Activated naive CD4-positive, alpha-beta T cell treated with anti-CD3 and anti-CD28 coated beads, Interleukin-2, amount 10 ng/mL, durations not matched to agents 7 days and 5 days (primary cell): Measurements from ENCODE around the gene ZNF414.

Experiments
- CTCF ChIA-PET: fragments of 350-600 bp; sonication (Branson Sonifier 250); formaldehyde crosslinking; loops from one replicate; lab custom pipeline; 2021; ENCODE audit warnings: antibody characterized with exemption; lab: Charles Lee
- DNase-seq: peaks from one replicate; pipeline ENCODE4 v3.0.0-alpha.2; 2020
- H3K27ac Mint-ChIP-seq: one replicate; pipeline ENCODE4 v1.8.0; 2021; ENCODE audit warnings: mild to moderate bottlenecking, moderate library complexity, mixed read lengths
- H3K27me3 Mint-ChIP-seq: one replicate; pipeline ENCODE4 v1.8.0; 2021; ENCODE audit warnings: mild to moderate bottlenecking, mixed read lengths
- H3K36me3 Mint-ChIP-seq: one replicate; pipeline ENCODE4 v1.8.0; 2021; ENCODE audit warnings: mixed read lengths
- H3K4me1 Mint-ChIP-seq: one replicate; pipeline ENCODE4 v1.8.0; 2021; ENCODE audit warnings: mixed read lengths
- H3K4me3 Mint-ChIP-seq: one replicate; pipeline ENCODE4 v1.8.0; 2021; ENCODE audit warnings: mild to moderate bottlenecking, moderate library complexity, mixed read lengths
- H3K9me3 Mint-ChIP-seq: one replicate; pipeline ENCODE4 v1.8.0; 2021; ENCODE audit warnings: mixed read lengths

Gene ZNF414

GRCh38 chr19:8491574-8491973 lies 22.4 kb downstream of the ZNF414 start:
- peaks cover 25% of the 10 kb centered on the region for H3K36me3 Mint-ChIP-seq
- H3K27me3 Mint-ChIP-seq, result no peaks in the 10 kb centered on the region
- CTCF ChIA-PET, result interaction anchor here (0.6 to 2.0 kb wide), 2 partner anchors 12 to 87 kb away, joined by 3 to 9 read pairs; no protein-coding TSS in a partner anchor
- H3K9me3 Mint-ChIP-seq, result no peaks in the 10 kb centered on the region
- H3K4me1 Mint-ChIP-seq, result peaks cover 48% of the 10 kb centered on the region
- no peak overlapping the region for H3K4me3 Mint-ChIP-seq
- no peak overlapping the region for H3K27ac Mint-ChIP-seq
- no peak for DNase-seq

DNA sequence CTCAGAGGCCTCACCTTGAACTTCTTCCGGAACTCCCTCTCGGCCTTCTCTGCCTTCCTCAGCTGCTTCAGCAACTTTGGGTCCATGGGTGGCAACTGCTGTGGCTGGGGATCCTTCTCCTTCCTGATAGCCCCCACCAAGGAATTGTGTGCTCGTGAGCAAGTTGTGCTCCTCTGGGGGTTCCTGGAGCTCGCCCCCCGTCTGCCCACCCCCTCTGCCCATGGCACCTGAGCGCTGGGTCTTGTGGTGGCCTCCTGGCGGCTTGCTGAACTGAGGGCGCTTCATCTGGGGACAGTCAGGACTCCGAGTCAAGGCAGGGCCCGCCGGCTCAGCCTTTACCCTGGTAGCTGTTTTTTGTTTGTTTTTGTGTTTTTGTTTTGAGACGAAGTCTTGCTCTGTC lies 23.1 kb downstream of the ZNF414 start:
- CTCF ChIA-PET, result interaction anchor here (2.0 kb wide), 1 partner anchor 88 kb away, joined by 9 read pairs; no protein-coding TSS in a partner anchor

GRCh38 chr19:8490395-8490760 lies 23.6 kb downstream of the ZNF414 start:
- H3K36me3 Mint-ChIP-seq, result peaks cover 32% of the 10 kb centered on the region

More for the DNA sequence above, 23.1 kb downstream of the ZNF414 start:
- no peak for DNase-seq
- no peaks in the 10 kb centered on the region for H3K27me3 Mint-ChIP-seq
- peaks cover 52% of the 10 kb centered on the region for H3K4me1 Mint-ChIP-seq
- H3K36me3 Mint-ChIP-seq, result peaks cover 30% of the 10 kb centered on the region
- no peak overlapping the region for H3K4me3 Mint-ChIP-seq
- H3K27ac Mint-ChIP-seq, result no peak overlapping the region
- no peaks in the 10 kb centered on the region for H3K9me3 Mint-ChIP-seq

GRCh38 chr19:8489561-8490394 lies 24.2 kb downstream of the ZNF414 start:
- H3K4me3 Mint-ChIP-seq, result no peak overlapping the region
- CTCF ChIA-PET, result no interaction called here
- peaks cover 37% of the 10 kb centered on the region for H3K36me3 Mint-ChIP-seq
- no peaks in the 10 kb centered on the region for H3K27me3 Mint-ChIP-seq
- no peak overlapping the region for H3K27ac Mint-ChIP-seq
- DNase-seq, result no peak
- H3K4me1 Mint-ChIP-seq, result peaks cover 48% of the 10 kb centered on the region
- H3K9me3 Mint-ChIP-seq, result no peaks in the 10 kb centered on the region

More at GRCh38 chr19:8490395-8490760, 23.6 kb downstream of the ZNF414 start:
- Mint-ChIP-seq H3K4me3 (no peak overlapping the region), H3K27ac (no peak overlapping the region), H3K9me3 (no peaks in the 10 kb centered on the region), H3K4me1 (peaks cover 49% of the 10 kb centered on the region), H3K27me3 (no peaks in the 10 kb centered on the region)
- DNase-seq, result no peak
- CTCF ChIA-PET, result no interaction called here

GRCh38 chr19:8488365-8488764 lies 25.6 kb downstream of the ZNF414 start:
- no peak overlapping the region for H3K4me3 Mint-ChIP-seq
- peaks cover 44% of the 10 kb centered on the region for H3K36me3 Mint-ChIP-seq
- DNase-seq, result no peak
- peak overlapping the region; percentile 85 for H3K27ac Mint-ChIP-seq
- no peaks in the 10 kb centered on the region for H3K9me3 Mint-ChIP-seq
- H3K4me1 Mint-ChIP-seq, result peaks cover 43% of the 10 kb centered on the region
- no peaks in the 10 kb centered on the region for H3K27me3 Mint-ChIP-seq
- CTCF ChIA-PET, result interaction anchor here (2.8 kb wide), 2 partner anchors 17 to 90 kb away, joined by 8 to 50 read pairs; partner anchors contain the start of gene MYO1F

- peak; percentile 77 for DNase-seq
Measured at GRCh38 chr19:8487137-8487851, 26.7 kb downstream of the ZNF414 start.

DNA sequence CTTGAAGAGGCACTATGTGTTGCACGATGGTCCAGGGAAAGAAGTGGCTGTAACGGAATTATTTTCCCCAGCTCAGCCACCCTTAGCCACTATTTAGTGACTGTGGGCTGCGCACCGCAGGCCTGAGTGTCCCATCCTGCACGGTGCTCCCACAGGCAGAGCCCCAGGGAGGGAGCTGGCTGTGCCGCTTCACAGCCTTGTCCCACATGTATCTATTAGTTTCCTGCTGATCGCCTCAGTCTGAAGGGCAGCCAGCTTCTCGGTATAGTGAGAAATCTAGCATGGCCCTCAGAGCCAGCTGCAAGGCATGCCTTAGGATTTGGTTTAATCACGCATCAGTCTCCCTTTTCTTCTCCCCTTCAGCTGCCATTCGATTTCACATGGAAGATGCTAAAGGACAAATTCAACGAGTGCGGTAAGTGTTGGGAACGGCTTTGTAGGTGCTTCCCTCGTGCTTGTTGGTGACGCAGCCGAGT lies 27.3 kb downstream of the ZNF414 start:
- CTCF ChIA-PET, result interaction anchor here (1.1 to 2.8 kb wide), 6 partner anchors 19 to 96 kb away, joined by 3 to 50 read pairs (median 6); partner anchors contain the start of genes MYO1F and ZNF414
- no peaks in the 10 kb centered on the region for H3K27me3 Mint-ChIP-seq
- peak overlapping the region; percentile 85 for H3K27ac Mint-ChIP-seq
- peaks cover 55% of the 10 kb centered on the region for H3K36me3 Mint-ChIP-seq
- H3K4me1 Mint-ChIP-seq, result peaks cover 48% of the 10 kb centered on the region
- no peak overlapping the region for H3K4me3 Mint-ChIP-seq
- no peak for DNase-seq
- H3K9me3 Mint-ChIP-seq, result no peaks in the 10 kb centered on the region

More at GRCh38 chr19:8487137-8487851, 26.7 kb downstream of the ZNF414 start:
- CTCF ChIA-PET, result interaction anchor here (0.7 to 2.8 kb wide), 8 partner anchors 10 to 95 kb away, joined by 3 to 50 read pairs (median 4); partner anchors contain the start of genes MYO1F and ZNF414
- Mint-ChIP-seq H3K36me3 (peaks cover 53% of the 10 kb centered on the region), H3K4me1 (peaks cover 45% of the 10 kb centered on the region), H3K4me3 (no peak overlapping the region), H3K27ac (peak overlapping the region; percentile 85), H3K27me3 (no peaks in the 10 kb centered on the region), H3K9me3 (no peaks in the 10 kb centered on the region)

DNA sequence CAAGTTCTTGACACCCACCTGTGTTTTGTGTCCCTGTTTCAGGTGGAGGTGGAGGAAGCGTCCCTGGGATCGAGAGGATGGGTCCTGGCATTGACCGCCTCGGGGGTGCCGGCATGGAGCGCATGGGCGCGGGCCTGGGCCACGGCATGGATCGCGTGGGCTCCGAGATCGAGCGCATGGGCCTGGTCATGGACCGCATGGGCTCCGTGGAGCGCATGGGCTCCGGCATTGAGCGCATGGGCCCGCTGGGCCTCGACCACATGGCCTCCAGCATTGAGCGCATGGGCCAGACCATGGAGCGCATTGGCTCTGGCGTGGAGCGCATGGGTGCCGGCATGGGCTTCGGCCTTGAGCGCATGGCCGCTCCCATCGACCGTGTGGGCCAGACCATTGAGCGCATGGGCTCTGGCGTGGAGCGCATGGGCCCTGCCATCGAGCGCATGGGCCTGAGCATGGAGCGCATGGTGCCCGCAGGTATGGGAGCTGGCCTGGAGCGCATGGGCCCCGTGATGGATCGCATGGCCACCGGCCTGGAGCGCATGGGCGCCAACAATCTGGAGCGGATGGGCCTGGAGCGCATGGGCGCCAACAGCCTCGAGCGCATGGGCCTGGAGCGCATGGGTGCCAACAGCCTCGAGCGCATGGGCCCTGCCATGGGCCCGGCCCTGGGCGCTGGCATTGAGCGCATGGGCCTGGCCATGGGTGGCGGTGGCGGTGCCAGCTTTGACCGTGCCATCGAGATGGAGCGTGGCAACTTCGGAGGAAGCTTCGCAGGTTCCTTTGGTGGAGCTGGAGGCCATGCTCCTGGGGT lies 28.2 kb downstream of the ZNF414 start:
- Mint-ChIP-seq H3K9me3 (no peaks in the 10 kb centered on the region), H3K27ac (peak overlapping the region; percentile 85), H3K4me1 (peaks cover 57% of the 10 kb centered on the region), H3K4me3 (no peak overlapping the region), H3K36me3 (peaks cover 60% of the 10 kb centered on the region), H3K27me3 (no peaks in the 10 kb centered on the region)
- no peak for DNase-seq
- CTCF ChIA-PET, result interaction anchor here (2.8 kb wide), 1 partner anchor 93 kb away, joined by 50 read pairs; the partner anchor contains the start of gene MYO1F

GRCh38 chr19:8484331-8484894 lies 29.6 kb downstream of the ZNF414 start:
- Mint-ChIP-seq H3K36me3 (peaks cover 58% of the 10 kb centered on the region), H3K4me1 (peaks cover 63% of the 10 kb centered on the region), H3K4me3 (no peak overlapping the region), H3K27ac (no peak overlapping the region), H3K27me3 (no peaks in the 10 kb centered on the region), H3K9me3 (no peaks in the 10 kb centered on the region)
- DNase-seq, result no peak
- CTCF ChIA-PET, result no interaction called here

- Mint-ChIP-seq H3K27ac (no peak overlapping the region), H3K4me3 (no peak overlapping the region), H3K27me3 (no peaks in the 10 kb centered on the region), H3K36me3 (peaks cover 56% of the 10 kb centered on the region), H3K9me3 (no peaks in the 10 kb centered on the region), H3K4me1 (peaks cover 68% of the 10 kb centered on the region)
- DNase-seq, result no peak
- CTCF ChIA-PET, result interaction anchor here (1.6 kb wide), 1 partner anchor 130 kb away, joined by 4 read pairs; no protein-coding TSS in a partner anchor
Measured at GRCh38 chr19:8483165-8483564, 30.8 kb downstream of the ZNF414 start.

GRCh38 chr19:8482696-8483095 lies 31.3 kb downstream of the ZNF414 start:
- Mint-ChIP-seq H3K27me3 (no peaks in the 10 kb centered on the region), H3K27ac (no peak overlapping the region), H3K36me3 (peaks cover 55% of the 10 kb centered on the region), H3K4me1 (peaks cover 68% of the 10 kb centered on the region), H3K4me3 (no peak overlapping the region), H3K9me3 (no peaks in the 10 kb centered on the region)
- DNase-seq, result no peak
- CTCF ChIA-PET, result interaction anchor here (1.6 kb wide), 1 partner anchor 129 kb away, joined by 4 read pairs; no protein-coding TSS in a partner anchor

- H3K4me3 Mint-ChIP-seq, result no peak overlapping the region
- peaks cover 46% of the 10 kb centered on the region for H3K36me3 Mint-ChIP-seq
- H3K27ac Mint-ChIP-seq, result peak overlapping the region; percentile 84
- CTCF ChIA-PET, result interaction anchor here (0.7 to 1.6 kb wide), 3 partner anchors 68 to 128 kb away, joined by 3 to 4 read pairs (median 3); partner anchors contain the start of gene MARCHF2
- peaks cover 66% of the 10 kb centered on the region for H3K4me1 Mint-ChIP-seq
- H3K9me3 Mint-ChIP-seq, result no peaks in the 10 kb centered on the region
- H3K27me3 Mint-ChIP-seq, result no peaks in the 10 kb centered on the region
- no peak for DNase-seq
Measured at GRCh38 chr19:8481616-8482015, 32.4 kb downstream of the ZNF414 start.

GRCh38 chr19:8481201-8481600 lies 32.8 kb downstream of the ZNF414 start:
- H3K27ac Mint-ChIP-seq, result peak overlapping the region; percentile 84
- DNase-seq, result no peak
- CTCF ChIA-PET, result no interaction called here
- H3K9me3 Mint-ChIP-seq, result no peaks in the 10 kb centered on the region
- peaks cover 64% of the 10 kb centered on the region for H3K4me1 Mint-ChIP-seq
- H3K36me3 Mint-ChIP-seq, result peaks cover 45% of the 10 kb centered on the region
- H3K27me3 Mint-ChIP-seq, result no peaks in the 10 kb centered on the region
- H3K4me3 Mint-ChIP-seq, result no peak overlapping the region
